Chondrocyte (in vitro differentiated cells): ENCODE data around the gene LLGL2. TPM values are rescaled to one million over a fixed set of nuclear protein-coding genes. Genes with fewer than 3 reads are reported as not detected.
A peak's percentile ranks its signal among the peaks of the same experiment; 100 is the strongest.

Experiments
- DNase-seq: peaks from one replicate; pipeline ENCODE4 v3.0.0; 2021; ENCODE audit warnings: mixed read lengths, low spot score
- H3K27ac Mint-ChIP-seq: one replicate; pipeline ENCODE4 v1.8.0; 2021; ENCODE audit warnings: mild to moderate bottlenecking, moderate library complexity, mixed read lengths; ENCODE audit not compliant: unreplicated experiment
- H3K27me3 Mint-ChIP-seq: 2 replicates; pipeline ENCODE4 v1.8.0; 2021; ENCODE audit warnings: low read depth, mixed read lengths
- H3K36me3 Mint-ChIP-seq: 2 replicates; pipeline ENCODE4 v1.8.0; 2021; ENCODE audit warnings: low read depth, mixed read lengths
- H3K4me1 Mint-ChIP-seq: 2 replicates; pipeline ENCODE4 v1.8.0; 2021; ENCODE audit warnings: low read depth, mild to moderate bottlenecking, mixed read lengths
- H3K4me3 Mint-ChIP-seq: one replicate; pipeline ENCODE4 v1.8.0; 2021; ENCODE audit warnings: mild to moderate bottlenecking, moderate library complexity, mixed read lengths; ENCODE audit not compliant: unreplicated experiment
- H3K9me3 Mint-ChIP-seq: 2 replicates; pipeline ENCODE4 v1.8.0; 2021; ENCODE audit warnings: low read depth, mixed read lengths
- CTCF ChIP-seq: fragments of 200-600 bp; sonication (generic); IDR thresholded peaks from 2 replicates; pipeline ENCODE4 v1.5.0; 2021; ENCODE audit warnings: antibody characterized with exemption, mild to moderate bottlenecking, moderate library complexity
- total RNA-seq: library from RNA; stranded (reverse); gene quantifications from 3 replicates; pipeline ENCODE4 v1.2.1, GENCODE V29; 2021

The LLGL2 gene
- total RNA-seq, 1 donor from 2014 or later: 1.8 TPM

GRCh38 chr17:75503337-75503950 is 22.1 kb upstream of the LLGL2 start:
- DNase-seq: no peak
- no peak for TF ChIP-seq CTCF
- H3K27ac Mint-ChIP-seq: no peak overlapping the region
- H3K4me3 Mint-ChIP-seq: no peak overlapping the region
- H3K4me1 Mint-ChIP-seq: peaks cover 2% of the 10 kb centered on the region
- peaks cover 8% of the 10 kb centered on the region for H3K36me3 Mint-ChIP-seq
- no peaks in the 10 kb centered on the region for H3K9me3 Mint-ChIP-seq
- H3K27me3 Mint-ChIP-seq: no peaks in the 10 kb centered on the region

GRCh38 chr17:75503976-75504346 is 21.5 kb upstream of the LLGL2 start:
- no peak for TF ChIP-seq CTCF
- Mint-ChIP-seq H3K4me1 (peaks cover 7% of the 10 kb centered on the region), H3K9me3 (no peaks in the 10 kb centered on the region), H3K36me3 (peaks cover 8% of the 10 kb centered on the region), H3K27me3 (no peaks in the 10 kb centered on the region), H3K4me3 (no peak overlapping the region), H3K27ac (no peak overlapping the region)
- DNase-seq: no peak

- no peak overlapping the region for H3K4me3 Mint-ChIP-seq
- TF ChIP-seq CTCF: peak; percentile 73
- H3K27ac Mint-ChIP-seq: no peak overlapping the region
- H3K27me3 Mint-ChIP-seq: no peaks in the 10 kb centered on the region
- H3K36me3 Mint-ChIP-seq: peaks cover 8% of the 10 kb centered on the region
- H3K9me3 Mint-ChIP-seq: no peaks in the 10 kb centered on the region
- peaks cover 13% of the 10 kb centered on the region for H3K4me1 Mint-ChIP-seq
- DNase-seq: no peak
These were observed 20.9 kb upstream of the LLGL2 start for GRCh38 chr17:75504347-75505151.

- DNase-seq: no peak
- H3K4me1 Mint-ChIP-seq: peaks cover 15% of the 10 kb centered on the region
- no peaks in the 10 kb centered on the region for H3K27me3 Mint-ChIP-seq
- no peak overlapping the region for H3K27ac Mint-ChIP-seq
- H3K9me3 Mint-ChIP-seq: no peaks in the 10 kb centered on the region
- no peak overlapping the region for H3K4me3 Mint-ChIP-seq
- peaks cover 7% of the 10 kb centered on the region for H3K36me3 Mint-ChIP-seq
- TF ChIP-seq CTCF: no peak
These were observed 20.4 kb upstream of the LLGL2 start for GRCh38 chr17:75505152-75505409.

- H3K36me3 Mint-ChIP-seq: peaks cover 7% of the 10 kb centered on the region
- H3K4me1 Mint-ChIP-seq: peaks cover 15% of the 10 kb centered on the region
- H3K9me3 Mint-ChIP-seq: no peaks in the 10 kb centered on the region
- H3K4me3 Mint-ChIP-seq: no peak overlapping the region
- no peak for DNase-seq
- TF ChIP-seq CTCF: no peak
- no peaks in the 10 kb centered on the region for H3K27me3 Mint-ChIP-seq
- H3K27ac Mint-ChIP-seq: no peak overlapping the region
These were observed 19.9 kb upstream of the LLGL2 start for GRCh38 chr17:75505640-75506039.
